Fibroblast of skin of right biceps (primary cell): ENCODE data around the gene SMIM38.

Experiments
- DNase-seq: peaks from one replicate; pipeline ENCODE4 v3.0.0-alpha.2; 2013

Gene SMIM38

GRCh38 chr11:69155302-69156234, at the start of gene SMIM38:
Gene SMIM38 (plus strand): TSS chr11:69155935. CDS start chr11:69157847, 1,912 bp downstream.
- DNase-seq = no peak

GRCh38 chr11:69106031-69106811, 49.5 kb upstream of the SMIM38 start:
- DNase-seq = no peak

- DNase-seq = no peak
These were observed 48.3 kb upstream of the SMIM38 start for GRCh38 chr11:69107413-69107812.

- no peak for DNase-seq
These were observed 47.7 kb upstream of the SMIM38 start for GRCh38 chr11:69108030-69108429.

- no peak for DNase-seq
These were observed 47.2 kb upstream of the SMIM38 start for GRCh38 chr11:69108559-69108958.

GRCh38 chr11:69109101-69109500, 46.6 kb upstream of the SMIM38 start:
- DNase-seq = no peak

- no peak for DNase-seq
These were observed 45.3 kb upstream of the SMIM38 start for GRCh38 chr11:69110451-69110850.

GRCh38 chr11:69111624-69112542, 43.9 kb upstream of the SMIM38 start:
- no peak for DNase-seq

- DNase-seq = no peak
These were observed 42.5 kb upstream of the SMIM38 start for GRCh38 chr11:69113226-69113625.

GRCh38 chr11:69113646-69114340, 41.9 kb upstream of the SMIM38 start:
- DNase-seq = no peak

- no peak for DNase-seq
These were observed 41.4 kb upstream of the SMIM38 start for GRCh38 chr11:69114362-69114761.

GRCh38 chr11:69114811-69115523, 40.8 kb upstream of the SMIM38 start:
- DNase-seq = no peak

- no peak for DNase-seq
These were observed 39.9 kb upstream of the SMIM38 start for GRCh38 chr11:69115586-69116560.

GRCh38 chr11:69116671-69117070, 39.1 kb upstream of the SMIM38 start:
- no peak for DNase-seq

- DNase-seq = no peak
These were observed 36.5 kb upstream of the SMIM38 start for GRCh38 chr11:69119190-69119589.

- DNase-seq = no peak
These were observed 35.4 kb upstream of the SMIM38 start for GRCh38 chr11:69120096-69120875.

GRCh38 chr11:69121021-69121420, 34.7 kb upstream of the SMIM38 start:
- DNase-seq = no peak

- DNase-seq = no peak
These were observed 34.0 kb upstream of the SMIM38 start for GRCh38 chr11:69121621-69122325.

- no peak for DNase-seq
These were observed 33.5 kb upstream of the SMIM38 start for GRCh38 chr11:69122326-69122629.
